ENCODE measurements around the gene METTL6.
"Not testable (repeated sequence)": the region's sequence is repeated elsewhere in the genome, so short reads cannot be mapped to it uniquely, and the experiment has no call there.

The METTL6 gene

DNA sequence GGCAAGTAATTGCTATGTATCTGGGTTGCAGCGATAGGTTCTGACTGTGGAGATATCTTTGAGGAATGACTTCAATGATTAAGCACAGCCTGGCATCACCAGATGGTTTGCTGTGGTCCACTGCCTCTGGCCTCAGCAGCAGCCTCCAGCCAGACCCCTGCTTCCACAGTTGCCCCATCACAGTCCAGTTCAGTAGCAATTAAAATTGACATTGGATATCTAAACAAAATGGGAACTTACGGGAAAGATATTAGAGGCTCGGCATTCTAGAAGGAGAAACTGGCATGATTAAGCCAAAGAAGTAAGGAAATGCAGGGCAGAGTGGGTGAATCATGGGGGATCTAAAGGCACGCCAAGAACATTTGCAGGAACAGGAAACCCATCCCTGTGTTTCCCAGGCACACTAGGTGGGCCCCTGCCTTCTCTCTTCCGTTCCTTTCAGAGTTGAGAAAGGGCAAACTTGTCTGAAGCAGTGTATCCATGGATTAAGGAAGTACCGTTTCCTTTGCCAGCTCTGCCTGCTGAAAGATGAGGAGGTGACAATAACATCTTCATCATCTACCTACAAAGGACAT is 58.7 kb downstream of the METTL6 start:
- no peak for DNase-seq (ENCODE audit: low read depth, low spot score)

DNA sequence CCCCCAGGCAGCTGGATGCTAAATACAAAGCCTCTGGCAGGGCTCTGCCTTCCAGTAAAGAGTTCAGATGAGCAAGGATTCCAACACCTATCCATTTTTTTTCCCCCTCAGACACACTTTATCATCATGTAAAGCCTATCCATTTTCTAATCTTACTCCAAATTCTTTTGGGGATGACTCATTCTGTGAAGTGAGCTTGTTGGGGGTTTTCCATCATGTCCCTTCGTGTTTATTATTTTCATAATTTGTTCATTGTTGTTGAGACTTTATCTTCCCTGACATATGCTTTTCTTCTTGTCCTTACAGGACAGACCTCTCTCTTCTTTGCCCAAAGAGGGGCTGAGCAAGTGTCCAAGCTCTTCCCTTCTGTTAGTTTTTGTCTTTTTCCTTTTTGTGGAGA is 60.3 kb downstream of the METTL6 start:
- DNase-seq (ENCODE audit: low read depth, low spot score): no peak

DNA sequence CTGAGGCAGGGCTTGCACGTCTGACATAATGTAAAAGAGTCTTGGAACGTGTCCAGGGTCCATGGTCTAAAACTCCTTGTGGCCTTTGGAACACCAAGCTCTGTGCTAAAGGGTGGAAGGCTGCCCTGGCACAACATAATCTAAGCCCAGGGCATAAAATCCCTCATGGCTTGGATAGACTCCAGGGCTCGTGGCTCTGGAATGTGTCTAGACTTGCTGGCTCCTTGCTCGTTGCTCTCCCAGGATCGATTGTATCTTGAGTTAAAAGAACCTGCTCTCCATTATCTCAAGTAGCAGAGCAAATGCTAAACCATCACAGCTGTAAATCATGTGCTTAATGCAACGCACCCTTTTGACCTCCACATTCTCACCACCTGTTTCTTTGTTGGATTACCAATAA is 63.3 kb downstream of the METTL6 start:
- DNase-seq (ENCODE audit: low read depth, low spot score): not testable (repeated sequence)

DNA sequence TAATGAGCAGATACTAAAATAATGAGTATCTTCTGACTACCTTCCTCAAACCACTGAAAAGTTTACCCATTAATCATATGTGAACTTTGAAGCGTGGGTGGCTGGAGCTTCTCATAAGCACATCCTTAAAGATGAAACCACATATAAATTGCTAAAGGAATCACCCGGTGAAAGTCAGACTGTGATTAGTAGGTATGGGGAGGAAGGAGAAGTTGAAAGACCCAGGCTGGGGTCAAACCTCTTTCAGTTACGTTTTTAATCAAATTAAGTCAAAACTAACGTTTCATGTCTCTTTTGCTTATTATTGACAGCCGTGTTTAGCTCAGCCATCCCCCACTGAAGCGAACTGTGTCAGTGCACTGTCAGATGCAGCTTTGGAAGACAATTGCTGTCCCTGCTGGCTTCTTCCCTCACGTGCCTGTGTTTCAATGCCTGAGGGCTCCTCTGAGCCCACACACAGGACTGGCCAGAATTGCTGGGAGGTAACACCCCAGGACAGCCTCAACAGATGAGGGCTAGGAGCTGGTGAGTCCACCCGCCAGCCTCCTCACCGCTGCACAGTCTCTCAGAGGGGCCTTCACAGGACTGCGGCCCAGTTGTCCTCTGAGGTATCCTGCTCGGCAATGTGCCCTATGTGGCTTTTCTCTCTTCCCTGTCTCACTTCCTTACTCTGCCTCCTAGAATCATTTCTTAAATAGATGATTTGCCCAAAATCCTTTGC is 65.7 kb downstream of the METTL6 start:
- DNase-seq (ENCODE audit: low read depth, low spot score): no peak

DNA sequence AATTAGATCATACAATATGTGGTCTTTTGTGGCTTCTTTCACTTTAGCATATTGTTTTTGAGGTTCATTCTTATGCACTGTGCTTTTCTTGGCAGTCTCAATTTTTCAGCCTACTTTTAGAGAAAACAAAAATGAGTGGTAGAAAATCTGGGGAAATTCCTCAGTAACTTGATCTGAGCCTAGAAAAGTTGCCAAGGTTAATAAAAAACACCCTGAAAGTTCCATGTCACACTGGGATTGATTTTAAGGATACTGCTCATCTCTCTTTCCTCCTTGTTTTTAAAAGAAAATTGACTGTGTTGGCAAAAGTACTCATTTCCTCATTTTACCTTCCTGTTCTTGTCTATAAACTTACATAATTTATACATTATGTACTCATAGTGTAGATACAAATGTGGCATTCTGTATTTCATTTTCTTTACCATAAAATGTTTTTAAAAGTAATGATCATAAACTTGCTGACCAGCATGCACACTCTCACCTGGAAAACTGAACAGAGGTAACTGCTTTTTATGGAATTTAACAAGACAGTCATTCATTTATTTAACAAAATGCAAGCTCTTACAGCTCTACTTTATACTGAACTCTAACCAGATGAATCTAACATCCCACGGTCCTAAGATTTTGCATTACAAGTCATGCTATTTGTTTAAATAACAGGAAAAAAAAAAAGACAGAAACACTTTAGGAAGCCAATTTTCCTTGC is 66.4 kb downstream of the METTL6 start:
- no peak for DNase-seq (ENCODE audit: low read depth, low spot score)
